ENCODE results near the gene FAM241B.

The FAM241B gene

GRCh38 chr10:69645296-69646184 lies 15.5 kb downstream of the FAM241B start:
- DNase-seq, result no peak
- in situ Hi-C loops (cut with MboI; ENCODE audit: low pct_unique_long_range_greater_than_20kb, low sequenced_read_pairs), result no loop called here

DNA sequence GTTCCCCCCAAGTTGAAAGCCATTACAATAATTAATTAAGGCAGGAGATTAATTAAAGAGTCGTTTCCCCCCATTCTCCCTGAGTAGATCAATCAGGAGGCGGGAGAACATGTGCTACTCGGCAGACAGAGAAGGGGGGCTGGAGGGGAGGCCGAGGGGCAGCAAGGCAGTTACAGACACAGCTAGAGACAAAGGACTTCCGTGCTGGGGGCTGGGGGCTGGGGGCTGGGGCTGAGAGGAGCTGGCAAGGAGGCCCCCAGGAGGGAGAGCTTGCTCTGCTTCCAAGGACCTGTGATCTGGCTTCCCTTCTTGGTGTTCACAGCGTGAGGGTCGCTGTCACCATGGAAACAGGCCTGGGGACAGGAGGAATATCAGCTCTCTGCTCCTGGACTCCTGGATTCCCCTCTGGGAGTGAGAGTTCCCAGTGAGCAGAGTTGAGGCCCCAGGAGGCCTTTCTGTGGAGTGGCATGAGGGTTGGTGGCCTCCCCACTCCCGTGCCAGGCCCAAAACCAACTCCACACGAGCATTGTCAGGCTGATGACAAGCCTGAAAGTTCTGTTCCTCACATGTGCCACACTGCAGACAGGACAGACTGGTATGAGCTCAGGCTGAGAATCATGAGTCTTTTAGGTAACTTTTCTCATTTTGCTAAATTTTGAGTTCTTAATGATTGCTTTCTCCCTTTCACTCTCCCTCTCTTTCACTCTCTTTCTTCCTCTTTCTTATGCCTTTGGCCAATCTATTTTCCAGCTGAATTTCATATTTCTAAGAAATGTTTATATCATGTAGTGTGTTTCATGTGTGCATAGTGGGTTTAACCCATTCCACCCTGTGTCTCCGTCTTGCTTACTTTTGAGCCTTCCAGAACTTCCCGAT lies 16.4 kb downstream of the FAM241B start:
- no peak for DNase-seq
- in situ Hi-C loops (cut with MboI; ENCODE audit: low pct_unique_long_range_greater_than_20kb, low sequenced_read_pairs), result no loop called here

- in situ Hi-C loops (cut with MboI; ENCODE audit: low pct_unique_long_range_greater_than_20kb, low sequenced_read_pairs), result no loop called here
- no peak for DNase-seq
Measured at GRCh38 chr10:69647126-69647525, 17.1 kb downstream of the FAM241B start.

- DNase-seq, result no peak
- in situ Hi-C loops (cut with MboI; ENCODE audit: low pct_unique_long_range_greater_than_20kb, low sequenced_read_pairs), result no loop called here
Measured at GRCh38 chr10:69647819-69648218, 17.8 kb downstream of the FAM241B start.

DNA sequence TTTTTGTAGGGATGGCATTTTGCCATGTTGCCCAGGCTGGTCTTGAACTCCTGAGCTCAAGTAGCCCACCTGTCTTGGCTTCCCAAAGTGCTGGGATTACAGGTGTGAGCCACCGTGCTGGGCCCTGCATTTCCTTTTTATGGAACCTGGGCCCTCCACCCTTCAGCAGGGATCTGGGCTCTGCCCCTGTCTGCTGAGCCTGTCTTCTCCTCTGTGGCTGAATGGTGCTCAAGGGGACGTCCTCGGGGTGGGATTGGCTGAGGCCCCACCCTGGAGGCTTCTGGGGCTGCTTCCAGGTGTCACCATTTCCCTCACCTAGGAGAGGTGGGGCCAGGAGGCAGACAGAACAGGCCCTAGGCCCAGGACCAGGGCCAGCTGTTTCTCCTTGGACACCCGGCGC lies 18.4 kb downstream of the FAM241B start:
- in situ Hi-C loops (cut with MboI; ENCODE audit: low pct_unique_long_range_greater_than_20kb, low sequenced_read_pairs), result no loop called here

DNA sequence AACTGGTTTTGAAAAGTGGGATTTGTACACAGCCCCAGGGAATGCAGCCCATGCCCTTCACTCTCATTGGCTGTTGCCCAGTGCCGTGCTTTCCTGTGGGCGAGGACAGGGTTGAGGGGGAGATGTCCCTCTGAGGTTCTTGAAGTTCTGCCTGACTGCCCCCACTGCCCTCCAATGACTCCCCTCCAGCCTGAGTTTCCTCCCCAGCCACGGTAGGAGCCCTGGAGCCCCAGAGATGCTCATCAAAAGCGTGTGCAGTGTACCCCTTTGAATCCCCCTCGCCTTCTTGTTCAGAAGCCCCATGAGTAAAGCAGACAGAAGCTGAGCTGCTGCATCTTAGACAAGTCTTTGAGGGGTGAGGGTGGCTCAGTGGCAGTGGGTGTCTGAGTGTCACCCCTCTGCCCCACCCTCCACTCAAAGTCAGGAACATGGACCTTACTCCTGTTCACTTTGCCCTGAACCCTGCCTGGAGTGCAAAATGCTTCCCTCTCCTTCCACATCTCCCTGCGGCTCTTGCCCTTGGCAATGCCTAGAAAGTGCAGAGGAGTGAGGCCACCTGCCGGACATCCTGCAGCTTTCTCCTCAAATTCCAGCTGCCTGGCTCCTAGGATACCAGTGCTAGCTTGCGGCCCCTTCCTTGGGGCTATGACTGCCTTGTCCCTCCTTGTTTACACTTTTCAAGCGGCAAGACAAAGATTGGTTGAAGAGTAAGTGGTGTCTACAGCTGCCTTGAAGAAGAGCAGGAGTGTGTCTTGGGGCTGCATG lies 19.9 kb downstream of the FAM241B start:
- no peak for DNase-seq
- in situ Hi-C loops (cut with MboI; ENCODE audit: low pct_unique_long_range_greater_than_20kb, low sequenced_read_pairs), result no loop called here

More for the DNA sequence above, 18.4 kb downstream of the FAM241B start:
- no peak for DNase-seq

GRCh38 chr10:69650589-69651261 lies 20.7 kb downstream of the FAM241B start:
- DNase-seq, result peak; percentile 12
- in situ Hi-C loops (cut with MboI; ENCODE audit: low pct_unique_long_range_greater_than_20kb, low sequenced_read_pairs), result no loop called here

DNA sequence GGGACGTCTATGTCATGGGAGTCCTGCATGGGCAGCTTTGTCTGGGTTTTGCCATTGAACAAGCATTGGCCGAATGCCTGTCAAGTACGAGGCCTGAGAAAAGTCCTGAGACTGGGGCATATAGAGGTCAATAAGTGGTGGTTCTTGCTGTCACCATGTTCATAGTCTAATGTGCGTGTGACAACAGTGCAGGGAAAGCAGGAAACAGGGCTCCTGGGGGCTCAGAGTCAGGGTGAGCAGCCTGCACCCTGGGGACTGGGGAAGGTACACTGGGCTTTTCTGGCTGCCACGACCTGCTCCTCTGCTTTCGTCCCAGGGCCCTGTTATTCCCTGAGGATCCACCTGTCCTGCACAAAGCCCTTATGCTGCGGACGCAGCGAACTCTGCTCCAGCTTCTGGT lies 21.3 kb downstream of the FAM241B start:
- DNase-seq, result no peak
- in situ Hi-C loops (cut with MboI; ENCODE audit: low pct_unique_long_range_greater_than_20kb, low sequenced_read_pairs), result no loop called here

DNA sequence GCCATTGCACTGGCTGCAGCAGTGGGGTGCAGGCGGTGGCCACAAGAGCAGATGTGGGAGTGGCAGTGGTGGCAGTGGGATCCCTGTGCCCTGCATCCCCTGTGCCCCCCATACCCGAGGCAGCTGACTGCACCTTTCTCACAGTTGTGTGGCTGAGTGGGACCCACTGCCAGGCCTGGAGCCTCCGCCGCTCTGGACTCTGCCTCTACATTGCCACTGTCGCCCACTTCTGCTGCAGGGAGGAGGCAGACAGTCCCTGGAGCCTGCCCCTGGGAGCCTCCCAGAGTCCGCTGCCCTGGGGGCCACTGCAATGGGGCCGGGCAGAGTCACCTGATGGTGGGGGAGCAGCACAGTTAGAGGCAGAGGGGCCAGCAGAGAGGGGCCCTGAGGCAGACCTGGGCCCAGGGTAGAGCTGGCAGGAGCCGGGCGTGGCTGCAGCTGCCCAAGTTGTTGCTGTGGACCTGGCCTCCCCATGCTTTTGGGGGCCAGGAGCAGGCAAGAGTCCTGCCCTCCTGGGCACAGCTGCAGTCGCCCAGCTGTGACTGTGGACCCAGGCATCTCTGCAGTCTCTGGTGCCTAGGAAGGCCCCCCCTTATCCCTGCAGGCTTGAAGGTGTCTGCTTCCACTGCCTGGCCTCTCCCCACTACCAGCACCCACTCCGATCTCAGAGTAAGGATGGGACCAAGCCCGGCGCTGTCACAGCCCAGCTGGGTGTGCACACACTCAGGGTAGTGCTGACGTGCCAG lies 22.2 kb downstream of the FAM241B start:
- in situ Hi-C loops (cut with MboI; ENCODE audit: low pct_unique_long_range_greater_than_20kb, low sequenced_read_pairs), result no loop called here
- DNase-seq, result no peak

DNA sequence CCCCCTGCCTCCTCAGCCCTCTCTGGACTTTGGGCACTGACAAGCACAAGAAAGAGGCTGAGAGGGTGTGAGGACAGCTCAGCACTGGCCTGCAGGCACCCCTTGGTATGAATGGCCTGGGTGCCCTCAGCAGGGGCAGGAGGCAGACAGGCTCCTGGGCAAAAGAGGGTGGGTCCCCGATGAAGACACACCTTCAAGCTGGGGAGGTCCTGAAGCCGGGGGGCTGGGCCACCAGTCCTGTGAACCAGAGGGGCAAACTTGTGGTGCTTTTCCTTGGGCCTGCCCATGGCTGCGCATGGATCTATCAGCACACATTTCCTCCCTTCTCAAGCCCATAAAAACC lies 22.8 kb downstream of the FAM241B start:
- DNase-seq, result no peak
- in situ Hi-C loops (cut with MboI; ENCODE audit: low pct_unique_long_range_greater_than_20kb, low sequenced_read_pairs), result no loop called here

GRCh38 chr10:69653561-69653960 lies 23.5 kb downstream of the FAM241B start:
- in situ Hi-C loops (cut with MboI; ENCODE audit: low pct_unique_long_range_greater_than_20kb, low sequenced_read_pairs), result no loop called here

DNA sequence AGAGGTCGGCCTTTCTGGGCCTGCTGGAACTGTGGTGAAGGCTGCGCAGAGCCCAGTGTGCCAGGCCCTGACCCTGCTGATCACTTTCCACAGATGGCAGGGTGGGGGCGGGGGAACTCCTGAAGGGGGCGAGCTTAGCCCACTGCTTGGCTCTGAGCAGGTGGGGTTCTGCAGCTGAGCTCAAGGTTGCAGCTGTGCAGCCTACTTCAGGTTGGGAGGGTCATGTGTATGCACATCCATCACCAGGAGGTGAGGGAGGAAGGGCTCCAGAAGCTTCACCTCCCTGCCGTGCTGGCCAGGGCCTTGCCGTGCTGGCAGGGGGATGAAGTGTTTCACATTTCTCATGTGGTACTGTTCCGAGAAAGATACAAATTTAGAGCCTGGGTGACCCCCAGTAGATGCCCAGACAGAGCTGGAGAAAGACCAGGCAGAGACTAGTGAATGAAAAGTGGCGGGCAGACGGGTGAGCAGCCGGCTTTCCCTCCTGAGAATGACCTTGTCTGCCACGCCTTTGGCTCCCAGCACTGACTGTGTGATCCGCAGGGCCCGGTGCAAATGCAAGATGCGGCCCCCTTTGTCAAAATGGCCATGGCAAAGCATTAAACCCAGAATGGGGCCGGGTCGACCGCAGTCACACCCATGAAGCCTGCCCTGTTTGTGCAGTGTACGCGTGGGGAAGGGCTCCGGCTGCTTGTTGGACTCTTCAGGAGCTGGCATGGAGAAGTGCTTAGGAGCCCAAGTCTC lies 25.2 kb downstream of the FAM241B start:
- in situ Hi-C loops (cut with MboI; ENCODE audit: low pct_unique_long_range_greater_than_20kb, low sequenced_read_pairs), result no loop called here
- no peak for DNase-seq

More at GRCh38 chr10:69653561-69653960, 23.5 kb downstream of the FAM241B start:
- DNase-seq, result no peak

- no peak for DNase-seq
- in situ Hi-C loops (cut with MboI; ENCODE audit: low pct_unique_long_range_greater_than_20kb, low sequenced_read_pairs), result no loop called here
Measured at GRCh38 chr10:69655868-69656555, 26.0 kb downstream of the FAM241B start.

DNA sequence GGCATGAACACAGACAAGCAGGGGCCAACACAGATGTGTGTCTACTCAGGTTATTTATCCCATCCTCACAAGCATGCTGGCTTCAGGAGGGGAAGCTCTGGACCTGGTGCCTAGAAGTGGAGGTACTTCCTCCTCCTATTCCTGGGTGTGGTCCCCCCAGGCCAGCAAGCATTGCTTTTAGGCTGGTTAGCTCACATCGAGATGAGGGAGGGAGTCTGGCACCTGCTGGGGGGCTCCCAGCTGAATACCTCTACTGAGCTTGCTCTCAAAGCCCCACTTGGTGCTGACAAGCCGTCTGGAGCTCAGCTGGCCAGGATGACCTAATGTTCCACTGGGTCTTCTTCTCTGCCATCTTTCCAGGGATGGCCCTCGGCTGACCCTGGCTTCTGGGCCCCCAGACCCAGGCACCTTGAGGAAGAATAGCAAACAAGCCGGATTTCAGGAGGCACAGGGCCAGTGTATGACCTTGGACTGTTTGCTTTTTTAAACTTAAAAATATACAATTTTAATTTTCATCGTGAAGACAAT lies 26.8 kb downstream of the FAM241B start:
- no peak for DNase-seq
- in situ Hi-C loops (cut with MboI; ENCODE audit: low pct_unique_long_range_greater_than_20kb, low sequenced_read_pairs), result no loop called here

DNA sequence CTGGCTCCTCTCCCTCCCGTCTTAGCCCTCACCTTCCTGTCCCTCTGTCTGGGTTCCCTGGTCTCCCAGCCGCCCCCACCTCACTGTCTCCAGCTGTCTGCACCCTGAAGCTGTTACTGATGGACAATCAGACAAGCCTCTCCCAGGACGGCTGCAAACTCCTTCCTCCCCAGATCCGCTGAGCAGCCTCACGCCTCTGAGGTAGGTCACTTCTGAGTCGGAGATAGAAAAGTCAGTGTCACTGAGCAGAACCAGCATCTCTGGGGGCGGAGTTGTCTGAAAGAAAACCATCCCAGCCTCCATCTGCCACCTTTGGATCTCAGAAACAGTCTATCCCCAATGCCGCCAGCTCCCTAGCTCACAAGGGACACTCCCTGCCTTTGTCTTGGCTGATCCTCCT lies 27.4 kb downstream of the FAM241B start:
- in situ Hi-C loops (cut with MboI; ENCODE audit: low pct_unique_long_range_greater_than_20kb, low sequenced_read_pairs), result no loop called here
- DNase-seq, result no peak

DNA sequence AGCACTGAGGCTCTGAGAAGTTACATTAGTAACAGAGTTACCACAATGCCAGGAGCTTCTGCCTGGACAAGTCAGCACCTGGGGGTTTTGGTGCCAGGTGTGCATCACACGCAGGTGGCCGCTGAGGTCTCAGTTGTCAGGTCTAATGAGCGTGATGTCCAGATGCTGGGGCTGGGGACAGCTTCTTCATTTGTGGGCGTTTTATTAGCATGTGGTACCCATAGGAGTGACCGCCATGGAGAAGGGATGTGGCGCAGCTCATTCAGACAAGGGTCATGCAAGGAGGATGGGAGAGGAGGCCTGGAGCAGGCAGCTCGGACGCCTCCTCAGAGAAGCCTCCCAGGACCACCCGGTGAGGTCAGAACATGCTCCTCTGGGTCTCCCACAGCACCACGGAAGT lies 27.8 kb downstream of the FAM241B start:
- in situ Hi-C loops (cut with MboI; ENCODE audit: low pct_unique_long_range_greater_than_20kb, low sequenced_read_pairs), result no loop called here
- DNase-seq, result no peak
